Measurements from ENCODE around the gene CYP21A2.

Gene CYP21A2

GRCh38 chr6:32079566-32080290, 41.5 kb downstream of the CYP21A2 start:
- TF ChIP-seq CSRNP3 (CRISPR knock-in tag; IDR thresholded peaks at IDR 0.05) (no peak), CSDC2 (CRISPR knock-in tag; IDR thresholded peaks at IDR 0.05) (no peak), RARB (CRISPR knock-in tag; IDR thresholded peaks at IDR 0.05) (no peak), TSHZ2 (CRISPR knock-in tag; IDR thresholded peaks at IDR 0.05) (no peak), OSR1 (CRISPR knock-in tag; IDR thresholded peaks at IDR 0.05) (no peak), CREB5 (CRISPR knock-in tag; IDR thresholded peaks at IDR 0.05; ENCODE audit: low read depth) (no peak), GLIS3 (CRISPR knock-in tag; IDR thresholded peaks at IDR 0.05) (no peak), TCF4 (CRISPR knock-in tag; IDR thresholded peaks at IDR 0.05; ENCODE audit: borderline replicate concordance) (no peak)
- ATAC-seq: no peak

GRCh38 chr6:32081168-32081990, 43.2 kb downstream of the CYP21A2 start:
- peak; percentile 85 for ATAC-seq
- TF ChIP-seq ZNF8 (CRISPR knock-in tag; IDR thresholded peaks at IDR 0.05) (no peak), ZFP3 (CRISPR knock-in tag; IDR thresholded peaks at IDR 0.05) (peak; percentile 57; the same call in 1 of the 2 replicates)

- TF ChIP-seq TOX (CRISPR knock-in tag; IDR thresholded peaks at IDR 0.05; ENCODE audit: borderline replicate concordance) (no peak), ZFP30 (CRISPR knock-in tag; IDR thresholded peaks at IDR 0.05) (no peak), PPARA (CRISPR knock-in tag; IDR thresholded peaks at IDR 0.05; ENCODE audit: borderline replicate concordance) (no peak)
- TF ChIP-seq, protein P1, sequence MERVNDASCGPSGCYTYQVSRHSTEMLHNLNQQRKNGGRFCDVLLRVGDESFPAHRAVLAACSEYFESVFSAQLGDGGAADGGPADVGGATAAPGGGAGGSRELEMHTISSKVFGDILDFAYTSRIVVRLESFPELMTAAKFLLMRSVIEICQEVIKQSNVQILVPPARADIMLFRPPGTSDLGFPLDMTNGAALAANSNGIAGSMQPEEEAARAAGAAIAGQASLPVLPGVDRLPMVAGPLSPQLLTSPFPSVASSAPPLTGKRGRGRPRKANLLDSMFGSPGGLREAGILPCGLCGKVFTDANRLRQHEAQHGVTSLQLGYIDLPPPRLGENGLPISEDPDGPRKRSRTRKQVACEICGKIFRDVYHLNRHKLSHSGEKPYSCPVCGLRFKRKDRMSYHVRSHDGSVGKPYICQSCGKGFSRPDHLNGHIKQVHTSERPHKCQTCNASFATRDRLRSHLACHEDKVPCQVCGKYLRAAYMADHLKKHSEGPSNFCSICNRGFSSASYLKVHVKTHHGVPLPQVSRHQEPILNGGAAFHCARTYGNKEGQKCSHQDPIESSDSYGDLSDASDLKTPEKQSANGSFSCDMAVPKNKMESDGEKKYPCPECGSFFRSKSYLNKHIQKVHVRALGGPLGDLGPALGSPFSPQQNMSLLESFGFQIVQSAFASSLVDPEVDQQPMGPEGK (CRISPR knock-in tag; IDR thresholded peaks at IDR 0.05; ENCODE audit: borderline replicate concordance): no peak
- ATAC-seq: no peak
Measured at GRCh38 chr6:32082478-32082877, 44.3 kb downstream of the CYP21A2 start.

DNA sequence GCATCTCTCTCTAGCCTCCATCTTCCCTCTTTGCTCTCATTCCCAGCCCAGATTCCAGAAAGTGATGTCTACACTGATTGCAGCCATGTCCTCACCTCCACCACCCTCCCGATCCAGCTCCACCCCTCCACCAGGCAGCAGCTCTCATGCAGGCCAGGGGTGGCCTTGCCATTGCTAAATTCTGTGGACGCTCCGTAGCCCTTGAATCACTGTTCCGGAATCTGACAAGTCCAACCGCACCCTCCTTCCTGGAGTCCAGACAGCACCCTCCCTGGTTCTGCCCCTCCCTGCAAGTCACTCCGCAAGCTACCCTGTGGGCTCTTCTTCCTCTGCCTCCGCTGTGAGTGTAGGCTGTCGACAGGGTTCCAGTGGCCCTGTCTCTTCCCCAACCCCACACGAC, 44.7 kb downstream of the CYP21A2 start:
- TF ChIP-seq TOX (CRISPR knock-in tag; IDR thresholded peaks at IDR 0.05; ENCODE audit: borderline replicate concordance) (no peak), ZNF70 (CRISPR knock-in tag; IDR thresholded peaks at IDR 0.05) (no peak), CREB5 (CRISPR knock-in tag; IDR thresholded peaks at IDR 0.05; ENCODE audit: low read depth) (no peak), ZNF8 (CRISPR knock-in tag; IDR thresholded peaks at IDR 0.05) (no peak), TSHZ2 (CRISPR knock-in tag; IDR thresholded peaks at IDR 0.05) (no peak), ZNF565 (CRISPR knock-in tag; conservative IDR thresholded peaks at IDR 0.05; ENCODE audit: low read depth) (no peak), TCF4 (CRISPR knock-in tag; IDR thresholded peaks at IDR 0.05; ENCODE audit: borderline replicate concordance) (no peak), POU6F1 (CRISPR knock-in tag; IDR thresholded peaks at IDR 0.05; ENCODE audit: borderline replicate concordance, low read depth) (no peak), SNAI2 (CRISPR knock-in tag; IDR thresholded peaks at IDR 0.05) (no peak)
- no peak for ATAC-seq
